Pulmonary artery endothelial cell (primary cell): ENCODE results near the gene MROH8. TPM values are rescaled to one million over a fixed set of nuclear protein-coding genes. Genes with fewer than 3 reads are reported as not detected.
A peak's percentile ranks its signal among the peaks of the same experiment; 100 is the strongest.

Source experiments
- DNase-seq: peaks from one replicate; pipeline ENCODE4 v3.0.0-alpha.2; 2011; ENCODE audit warnings: low read depth, low spot score
- total RNA-seq: library from RNA; depleted of rRNA; stranded (reverse); fragments of >200 nt; gene quantifications from 2 replicates; pipeline ENCODE4 v1.2.3, GENCODE V29; 2014

The MROH8 gene
- total RNA-seq, 1 donor from 2014 or later = 0.86 TPM

GRCh38 chr20:37200376-37200775 lies 21.0 kb upstream of the MROH8 start:
- DNase-seq = no peak

DNA sequence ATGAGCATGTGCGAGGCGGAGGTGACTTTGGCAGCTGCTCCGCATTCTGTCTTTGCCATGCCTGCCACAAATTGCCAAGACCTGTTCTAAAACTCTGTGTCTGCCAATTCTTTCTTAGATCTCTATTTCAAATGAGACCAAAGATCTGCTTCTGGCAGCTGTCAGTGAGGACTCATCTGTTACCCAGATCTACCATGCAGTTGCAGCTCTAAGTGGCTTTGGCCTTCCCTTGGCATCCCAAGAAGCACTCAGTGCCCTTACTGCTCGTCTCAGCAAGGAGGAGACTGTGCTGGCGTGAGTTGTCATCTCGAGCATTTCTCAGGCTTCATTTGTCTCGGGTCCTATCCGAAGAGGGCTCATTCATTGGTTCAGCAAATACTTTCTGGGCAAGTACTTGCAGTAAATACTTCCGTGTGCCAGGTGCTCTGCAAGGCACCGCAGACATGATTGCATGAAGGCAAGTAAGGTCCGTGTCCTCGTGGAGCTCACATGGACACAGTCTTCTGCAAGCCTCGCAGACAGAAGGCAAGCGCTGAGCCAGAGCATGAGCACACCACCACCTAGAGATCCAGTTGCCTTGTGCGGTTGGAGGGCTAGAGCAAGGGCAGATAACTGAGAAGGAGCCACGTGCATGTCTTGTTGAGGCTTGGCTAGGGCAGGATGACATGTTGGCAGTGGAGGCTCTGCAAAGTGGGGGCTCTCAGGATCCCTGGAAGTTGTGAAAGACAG lies 19.7 kb upstream of the MROH8 start:
- no peak for DNase-seq

- DNase-seq = no peak
These were observed 15.5 kb upstream of the MROH8 start for GRCh38 chr20:37194621-37195417.

DNA sequence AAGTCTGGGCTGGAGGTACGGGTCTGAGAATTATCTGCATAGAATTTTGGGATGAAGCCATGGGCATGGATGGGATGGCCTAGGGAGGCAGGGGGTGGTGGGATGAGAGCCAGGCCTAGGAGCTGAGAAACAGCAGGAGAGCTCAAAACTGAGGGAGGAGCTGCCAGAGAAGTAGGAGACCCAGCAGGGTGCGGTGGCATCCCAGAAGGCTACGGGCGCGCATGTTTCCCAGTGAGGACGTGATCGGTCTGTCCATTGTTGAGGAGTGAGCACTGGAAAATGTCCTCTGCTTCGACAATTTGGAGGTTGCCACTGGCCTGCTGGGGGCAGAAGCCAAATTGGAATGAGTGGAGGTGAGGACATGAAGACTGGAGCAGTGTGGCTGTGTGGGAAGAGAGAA lies 14.5 kb upstream of the MROH8 start:
- no peak for DNase-seq

DNA sequence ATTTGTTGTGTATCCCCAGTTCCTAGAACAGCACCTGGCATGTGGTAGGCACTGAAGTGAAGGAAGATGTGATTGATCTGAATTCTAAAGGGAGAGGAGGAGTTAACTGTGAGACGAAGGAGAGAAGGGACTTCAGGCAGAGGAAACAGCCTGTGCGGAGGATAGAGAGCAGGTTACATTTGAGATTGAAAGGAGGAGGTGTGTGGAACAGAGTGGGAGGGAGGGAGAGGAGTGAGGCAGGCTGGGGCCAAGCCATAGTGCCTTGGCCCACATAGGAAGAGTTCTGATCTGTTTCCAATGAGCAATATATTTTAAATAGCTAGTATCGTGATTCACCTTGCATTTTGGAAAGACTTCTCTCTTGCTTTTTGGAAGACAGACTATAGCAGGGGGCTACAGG lies 13.9 kb upstream of the MROH8 start:
- no peak for DNase-seq

DNA sequence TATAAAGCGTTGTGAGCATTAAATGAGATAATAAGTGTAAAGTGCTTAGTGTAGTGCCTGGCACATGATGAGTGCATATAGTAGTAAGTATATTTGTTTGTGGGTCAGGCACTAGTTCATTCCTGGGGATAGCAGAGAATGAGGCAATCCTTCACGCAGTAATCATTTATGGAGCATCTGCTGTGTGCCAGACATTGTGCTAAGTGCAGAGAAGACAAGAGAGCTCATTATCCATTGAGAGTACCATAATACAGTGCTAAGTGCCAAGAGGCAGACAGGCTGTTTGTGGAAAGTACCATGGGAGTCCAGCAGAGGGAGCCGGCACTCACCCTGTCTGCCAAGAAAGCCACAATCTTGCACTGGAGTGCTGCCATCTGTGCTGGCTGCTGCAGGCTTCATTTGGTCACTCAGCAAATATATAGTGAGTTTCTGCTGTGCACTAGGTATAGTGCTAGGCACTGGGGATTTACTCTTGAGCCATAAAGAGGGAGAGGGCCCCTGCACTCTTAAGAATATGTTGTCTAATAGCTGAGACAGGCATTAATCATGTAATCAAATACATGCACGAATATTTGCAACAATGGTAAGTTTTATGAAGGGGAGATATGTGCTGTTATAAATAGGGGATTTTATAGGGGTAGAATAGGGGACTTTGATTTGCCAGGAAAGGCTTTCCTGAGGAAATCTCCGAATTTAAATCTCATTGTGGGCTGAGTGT lies 12.9 kb upstream of the MROH8 start:
- DNase-seq = peak; percentile 53

GRCh38 chr20:37190354-37191112 lies 11.2 kb upstream of the MROH8 start:
- DNase-seq = no peak

GRCh38 chr20:37189416-37190016 lies 10.2 kb upstream of the MROH8 start:
- DNase-seq = no peak

DNA sequence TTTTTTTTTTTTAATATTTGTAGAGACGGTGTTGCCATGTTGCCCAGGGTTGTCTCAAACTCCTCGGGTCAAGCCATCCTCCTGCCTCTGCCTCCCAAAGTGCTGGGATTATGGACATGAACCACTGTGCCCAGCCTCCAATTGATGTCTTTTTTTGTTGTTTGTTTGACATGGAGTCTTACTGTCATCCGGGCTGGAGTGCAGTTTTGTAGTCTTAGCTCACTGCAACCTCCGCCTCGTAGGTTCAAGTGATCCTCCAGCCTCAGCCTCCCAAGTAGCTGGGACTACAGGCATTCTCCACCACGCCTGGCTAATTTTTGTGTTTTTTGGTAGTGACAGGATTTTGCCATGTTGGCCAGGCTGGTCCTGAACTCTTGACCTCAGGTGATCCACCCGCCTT lies 9.4 kb upstream of the MROH8 start:
- DNase-seq = no peak

DNA sequence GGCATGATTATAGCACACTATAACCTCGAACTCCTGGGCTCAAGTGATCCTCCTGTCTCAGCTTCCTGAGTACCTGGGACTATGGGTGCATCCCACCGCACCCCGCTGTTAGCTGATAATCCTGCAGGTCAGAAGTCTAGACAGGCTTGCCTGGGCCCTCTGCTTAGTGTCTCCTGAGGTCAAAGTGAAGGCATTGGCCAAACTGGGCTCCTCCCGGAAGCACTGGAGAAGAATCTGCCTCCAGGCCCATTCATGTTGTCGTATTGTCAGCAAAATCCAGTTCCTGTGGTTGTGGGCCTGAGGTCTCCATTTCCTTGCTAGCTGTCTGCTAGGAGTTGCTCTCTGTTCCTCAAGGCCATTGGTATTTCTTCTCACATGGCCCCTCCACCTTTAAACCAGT lies 6.3 kb upstream of the MROH8 start:
- no peak for DNase-seq

- no peak for DNase-seq
These were observed 556 bp upstream of the MROH8 start for GRCh38 chr20:37179683-37180524.

GRCh38 chr20:37172836-37173235 lies 6.5 kb downstream of the MROH8 start:
- DNase-seq = no peak

DNA sequence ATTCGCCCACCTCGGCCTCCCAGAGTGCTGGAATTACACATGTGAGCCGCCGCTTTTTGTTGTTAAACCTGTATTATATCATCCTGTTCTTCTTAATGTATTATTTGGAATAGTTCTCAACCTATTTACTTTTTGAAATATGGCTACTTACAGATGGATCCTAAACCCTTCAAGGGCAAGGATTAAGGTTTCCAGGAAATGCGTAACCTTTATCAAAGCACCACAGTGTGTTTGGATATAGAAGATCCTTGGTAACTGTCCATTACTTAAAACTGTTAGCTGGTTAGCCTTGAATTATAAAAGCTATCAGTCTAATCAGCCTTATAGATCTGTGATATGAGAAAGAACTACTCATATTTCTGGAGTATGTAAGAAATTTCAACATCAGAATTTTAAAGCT lies 12.5 kb downstream of the MROH8 start:
- DNase-seq = no peak

GRCh38 chr20:37165031-37165430 lies 14.3 kb downstream of the MROH8 start:
- DNase-seq = no peak

GRCh38 chr20:37163832-37164554 lies 15.4 kb downstream of the MROH8 start:
- DNase-seq = no peak

DNA sequence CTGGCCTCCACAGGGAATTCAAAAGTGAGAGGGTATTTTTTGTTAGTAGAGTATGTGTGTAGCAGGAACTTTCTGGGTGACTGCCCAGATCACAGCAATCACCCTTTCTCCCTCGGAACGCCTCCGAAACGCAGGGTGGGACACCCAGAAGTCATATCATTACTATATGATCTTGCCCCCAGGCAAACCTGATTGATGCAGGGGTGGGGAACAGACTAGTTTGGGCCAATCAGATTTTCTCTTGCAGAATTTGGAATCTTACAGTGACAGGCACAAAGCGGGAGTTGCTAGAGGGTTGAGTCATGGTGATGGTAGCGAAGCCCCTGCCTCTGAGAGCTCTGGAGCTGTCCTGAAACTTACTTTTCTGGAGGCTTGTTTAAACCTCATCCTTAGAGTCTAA lies 16.7 kb downstream of the MROH8 start:
- DNase-seq = no peak

DNA sequence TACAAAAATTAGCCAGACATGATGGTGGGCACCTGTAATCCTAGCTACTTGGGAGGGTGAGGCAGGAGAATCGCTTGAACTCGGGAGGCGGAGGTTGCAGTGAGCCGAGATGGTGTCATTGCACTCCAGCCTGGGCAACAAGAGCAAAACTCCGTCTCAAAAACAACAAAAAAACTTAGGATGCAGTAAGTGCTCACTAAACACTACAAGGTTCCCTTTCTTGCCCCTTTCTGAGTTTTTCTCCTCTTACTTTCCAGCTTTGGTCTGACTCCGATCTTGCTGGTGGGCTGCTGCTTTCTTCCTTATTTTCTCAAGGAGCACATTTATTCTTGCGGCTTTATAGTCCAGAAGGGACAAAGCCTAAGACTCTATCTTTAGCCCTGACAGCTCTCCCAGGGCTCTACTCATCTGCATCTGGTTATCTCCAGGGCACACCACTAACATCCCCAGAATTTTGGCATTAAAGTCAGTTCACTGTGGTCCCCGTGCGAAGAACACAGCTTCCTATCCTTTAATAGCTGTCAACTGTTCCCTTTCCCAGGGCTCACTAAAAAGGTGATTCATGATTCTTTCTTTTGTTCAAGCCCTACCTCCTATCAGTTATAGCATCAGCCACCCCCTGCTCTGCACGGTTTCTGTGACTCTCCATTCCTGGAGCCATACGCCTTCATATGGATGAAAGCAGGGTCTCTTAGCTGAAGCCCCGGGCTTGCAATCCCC lies 17.4 kb downstream of the MROH8 start:
- no peak for DNase-seq

DNA sequence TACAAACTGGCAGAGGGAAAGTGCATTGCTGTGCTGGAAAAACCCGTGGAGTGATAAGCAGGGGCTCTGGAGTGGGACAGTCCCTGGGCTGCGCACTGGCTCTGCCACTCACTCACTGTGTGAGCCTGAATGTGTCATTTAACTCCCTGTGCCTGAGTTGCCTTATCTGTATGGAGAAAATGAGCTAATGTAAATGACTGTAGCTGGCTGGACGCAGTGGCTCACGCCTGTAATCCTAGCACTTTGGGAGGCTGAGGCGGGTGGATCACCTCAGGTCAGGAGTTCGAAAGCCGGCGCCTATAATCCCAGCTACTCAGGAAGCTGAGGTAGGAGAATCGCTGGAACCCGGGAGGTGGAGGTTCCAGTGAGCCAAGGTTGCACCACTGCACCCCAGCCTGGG lies 18.7 kb downstream of the MROH8 start:
- no peak for DNase-seq

DNA sequence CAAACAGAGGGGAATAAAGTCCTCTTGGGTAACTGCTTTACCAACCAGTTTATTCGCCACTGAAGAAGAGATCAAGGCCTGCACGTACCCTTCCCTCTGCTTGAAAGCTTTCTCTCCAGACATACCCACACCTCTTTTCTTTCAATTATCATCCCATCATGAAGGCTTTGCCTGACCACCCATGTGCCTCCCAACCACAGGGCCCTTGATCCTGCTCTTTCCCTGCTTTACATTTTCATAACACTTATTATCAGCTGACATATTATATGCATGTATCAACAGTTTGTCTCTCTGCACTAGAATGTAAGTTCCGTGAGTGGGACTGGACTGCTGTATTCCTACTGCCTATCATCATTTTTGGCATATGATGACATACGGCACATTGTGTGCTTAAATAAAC lies 21.1 kb downstream of the MROH8 start:
- DNase-seq = no peak
